A549 (cell line): ENCODE results near the gene NOL7.

Experiments
- BHLHE40 ChIP-seq: IDR thresholded peaks from 2 replicates; pipeline ENCODE4 v1.6.1; 2012; ENCODE audit warnings: low read depth, low read length, inconsistent platforms
- RCOR1 ChIP-seq: fragments of 150-350 bp; IDR thresholded peaks from 2 replicates; pipeline ENCODE4 v1.6.1; 2014; ENCODE audit warnings: antibody characterized with exemption, low read length, low read depth
- ZSCAN20 ChIP-seq: fragments of 250-450 bp; sonication (Bioruptor Pico); IDR thresholded peaks from 2 replicates; pipeline ENCODE4 v1.8.0; 2022; ENCODE audit warnings: mild to moderate bottlenecking, moderate library complexity
- TF ChIP-seq, protein P1 (sequence below): fragments of >200 bp; sonication (Bioruptor Twin); formaldehyde crosslinking; IDR thresholded peaks from 3 replicates; pipeline ENCODE4 v1.5.1; 2016

DNA sequence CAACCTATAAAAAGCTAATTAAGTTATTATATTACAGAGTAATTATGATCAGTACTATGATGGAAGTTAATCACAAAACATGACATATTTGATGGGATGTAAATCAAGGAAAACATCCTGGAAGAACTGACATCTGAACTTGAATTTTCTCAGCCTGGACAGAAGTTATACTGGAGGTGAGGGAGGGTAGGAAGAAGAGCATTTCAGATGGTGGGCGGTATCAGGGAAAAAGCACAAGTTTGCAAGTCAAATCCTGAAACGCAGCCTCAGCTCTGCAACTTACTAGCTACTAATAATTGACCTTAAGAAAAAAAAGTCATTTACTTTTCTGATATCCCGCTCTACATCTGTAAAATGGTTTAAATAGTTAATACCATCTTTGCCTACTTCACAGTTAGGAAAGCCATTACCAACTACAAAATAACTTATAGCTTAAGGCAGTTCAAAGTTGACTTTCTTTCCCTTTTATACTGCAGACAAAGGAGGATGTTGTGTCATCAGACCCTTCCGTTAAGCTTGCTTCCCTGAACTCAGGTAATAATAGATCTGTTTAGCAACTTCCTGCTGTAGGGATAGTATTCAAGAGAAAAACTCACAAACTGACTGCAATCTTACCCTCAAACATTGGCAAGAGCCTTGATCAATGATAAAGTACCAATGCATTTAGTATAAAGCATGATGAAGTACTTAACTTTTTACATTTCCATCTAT, 21.0 kb downstream of the NOL7 start:
- no peak for TF ChIP-seq BHLHE40
- no peak for TF ChIP-seq ZSCAN20 (CRISPR knock-in tag)
- TF ChIP-seq RCOR1, result no peak
- TF ChIP-seq, protein P1, sequence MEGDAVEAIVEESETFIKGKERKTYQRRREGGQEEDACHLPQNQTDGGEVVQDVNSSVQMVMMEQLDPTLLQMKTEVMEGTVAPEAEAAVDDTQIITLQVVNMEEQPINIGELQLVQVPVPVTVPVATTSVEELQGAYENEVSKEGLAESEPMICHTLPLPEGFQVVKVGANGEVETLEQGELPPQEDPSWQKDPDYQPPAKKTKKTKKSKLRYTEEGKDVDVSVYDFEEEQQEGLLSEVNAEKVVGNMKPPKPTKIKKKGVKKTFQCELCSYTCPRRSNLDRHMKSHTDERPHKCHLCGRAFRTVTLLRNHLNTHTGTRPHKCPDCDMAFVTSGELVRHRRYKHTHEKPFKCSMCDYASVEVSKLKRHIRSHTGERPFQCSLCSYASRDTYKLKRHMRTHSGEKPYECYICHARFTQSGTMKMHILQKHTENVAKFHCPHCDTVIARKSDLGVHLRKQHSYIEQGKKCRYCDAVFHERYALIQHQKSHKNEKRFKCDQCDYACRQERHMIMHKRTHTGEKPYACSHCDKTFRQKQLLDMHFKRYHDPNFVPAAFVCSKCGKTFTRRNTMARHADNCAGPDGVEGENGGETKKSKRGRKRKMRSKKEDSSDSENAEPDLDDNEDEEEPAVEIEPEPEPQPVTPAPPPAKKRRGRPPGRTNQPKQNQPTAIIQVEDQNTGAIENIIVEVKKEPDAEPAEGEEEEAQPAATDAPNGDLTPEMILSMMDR, result no peak
